D721Med (cell line): Measurements from ENCODE around the gene SAMD4A.

Experiments used
- DNase-seq: peaks from one replicate; pipeline ENCODE4 v3.0.0; 2011; ENCODE audit warnings: low spot score; ENCODE audit not compliant: insufficient read length
- FAIRE-seq: peaks from 2 replicates; lab custom pipeline; 2011; peaks lifted over from hg19 to GRCh38; lab: Jason Lieb, UNC
- CTCF ChIP-seq: IDR thresholded peaks from 2 replicates; pipeline ENCODE4 v1.5.1; 2012; ENCODE audit warnings: mild to moderate bottlenecking, control low read depth; ENCODE audit not compliant: insufficient read depth; ENCODE audit errors: missing control alignments

The SAMD4A gene

DNA sequence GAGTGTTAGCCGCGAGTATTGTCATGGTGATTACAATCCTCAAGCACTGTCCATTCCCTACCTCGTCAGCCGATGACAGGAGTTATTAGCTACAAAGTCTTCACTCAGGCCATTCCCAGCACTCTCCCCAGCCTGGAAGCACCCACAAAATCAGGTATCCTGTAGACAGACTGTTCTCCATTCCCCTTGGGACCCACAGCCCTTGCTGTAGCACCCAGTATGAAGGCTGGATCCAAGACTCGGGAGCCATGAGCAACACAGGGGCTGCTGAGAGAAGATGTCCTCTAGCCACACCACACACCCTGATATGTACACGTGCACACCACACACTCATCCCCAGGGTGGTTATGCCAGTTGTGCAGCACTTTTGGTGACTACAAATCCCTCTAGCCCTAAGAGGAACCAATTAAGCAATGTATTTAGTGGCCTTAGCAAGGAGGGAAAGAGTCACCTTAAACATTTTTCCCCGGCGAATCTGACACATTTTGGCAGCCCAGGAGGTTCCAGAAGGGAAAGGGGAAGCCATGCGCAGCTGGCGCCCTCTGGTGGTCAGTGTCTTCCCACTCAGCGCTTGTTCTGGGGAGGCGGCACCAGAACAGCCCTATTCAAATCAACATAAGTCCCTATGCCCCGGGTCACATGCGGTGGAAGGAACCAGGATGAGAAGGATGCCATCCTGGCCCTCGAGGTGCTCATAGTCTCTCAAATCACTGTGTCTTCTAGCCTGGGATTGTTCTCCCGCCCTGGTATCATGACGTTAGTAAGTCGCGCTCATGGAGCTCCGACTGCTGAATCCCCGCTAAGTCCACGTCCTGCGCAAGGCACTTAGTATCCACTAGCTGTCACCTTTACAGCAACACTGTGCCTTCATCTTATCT, 238.8 kb downstream of the SAMD4A start:
- no peak for FAIRE-seq

DNA sequence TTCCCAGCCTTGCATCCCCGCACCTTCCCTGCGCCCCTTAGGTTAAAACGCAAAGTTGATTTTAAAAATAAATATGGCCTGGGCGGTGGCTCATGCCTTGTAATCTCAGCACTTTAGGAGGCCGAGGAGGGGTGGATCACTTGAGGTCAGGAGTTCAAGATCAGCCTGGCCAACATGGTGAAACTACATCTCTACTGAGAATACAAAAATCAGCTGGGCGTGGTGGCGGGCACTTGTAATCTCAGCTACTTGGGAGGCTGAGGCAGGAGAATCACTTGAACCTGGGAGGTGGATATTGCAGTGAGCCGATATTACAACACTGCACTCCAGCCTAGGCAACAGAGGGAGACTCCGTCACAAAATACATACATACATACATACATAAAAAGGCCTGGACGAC, 239.7 kb downstream of the SAMD4A start:
- no peak for DNase-seq
- TF ChIP-seq CTCF, result no peak
- FAIRE-seq, result no peak

More for the DNA sequence above, 238.8 kb downstream of the SAMD4A start:
- TF ChIP-seq CTCF, result peak; percentile 87
- DNase-seq, result peak; percentile 72

- DNase-seq, result no peak
- FAIRE-seq, result no peak
- no peak for TF ChIP-seq CTCF
Observed at GRCh38 chr14:54807428-54807827, 240.5 kb downstream of the SAMD4A start.

DNA sequence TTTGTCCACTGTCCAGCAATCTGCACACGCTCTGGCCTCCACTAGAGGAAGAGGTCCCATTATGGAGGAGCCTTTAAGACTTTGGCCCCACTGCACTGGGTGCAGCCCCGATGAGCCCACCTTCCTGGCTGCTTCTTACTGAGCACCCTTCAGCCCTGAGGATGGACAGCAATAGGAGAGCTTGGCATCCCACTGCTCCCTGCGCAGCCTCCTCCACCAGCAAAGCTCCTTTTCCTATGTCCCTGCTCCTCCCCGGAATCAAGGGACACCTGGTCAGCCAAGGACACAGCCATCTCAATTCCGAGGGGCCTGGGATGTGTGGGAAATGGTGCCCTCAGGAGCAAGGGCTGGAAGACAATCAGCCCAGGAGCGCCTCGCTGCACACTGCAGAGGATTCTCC, 241.0 kb downstream of the SAMD4A start:
- no peak for FAIRE-seq
- no peak for TF ChIP-seq CTCF
- no peak for DNase-seq

GRCh38 chr14:54808326-54809161, 241.6 kb downstream of the SAMD4A start:
- TF ChIP-seq CTCF, result no peak
- FAIRE-seq (no peak), DNase-seq (no peak)

DNA sequence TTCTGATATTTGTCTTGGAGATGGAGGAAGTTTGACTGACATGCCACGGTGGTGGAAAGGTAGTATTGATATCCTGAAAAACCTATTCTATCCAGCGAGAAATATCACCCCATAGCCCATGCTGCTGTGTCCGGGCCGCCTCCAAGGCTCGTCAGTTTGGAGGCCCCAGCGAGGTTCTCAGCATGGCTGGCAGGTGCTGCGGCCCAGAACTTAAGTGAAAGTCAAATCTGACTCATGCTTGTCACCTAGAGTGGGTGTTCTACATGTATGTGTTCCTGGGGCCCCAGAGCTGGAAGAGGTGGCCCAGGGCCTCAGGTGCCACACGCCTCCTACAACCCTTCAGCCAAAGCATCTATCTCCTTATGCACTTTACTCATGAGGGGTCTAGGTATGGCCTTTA, 242.8 kb downstream of the SAMD4A start:
- FAIRE-seq, result no peak
- DNase-seq, result no peak
- no peak for TF ChIP-seq CTCF

DNA sequence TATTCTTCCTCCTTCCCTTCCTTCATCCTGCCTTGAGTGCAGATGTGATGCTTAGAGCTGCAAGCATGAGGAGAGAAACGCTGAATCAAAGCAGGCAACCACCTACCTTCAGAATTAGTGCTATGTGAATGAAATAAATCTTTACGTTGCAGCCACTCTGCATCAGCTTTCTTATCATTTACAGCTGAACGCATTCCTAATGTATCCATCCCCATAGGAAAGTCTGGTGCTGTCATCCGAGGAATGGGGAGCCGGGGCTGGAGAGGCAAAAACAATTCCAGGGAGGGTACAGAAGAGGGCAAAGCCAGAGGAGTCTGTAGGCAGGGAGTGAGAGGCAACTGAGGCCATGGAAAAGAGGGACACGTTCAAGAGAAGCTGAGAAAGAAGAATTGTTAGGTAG, 245.7 kb downstream of the SAMD4A start:
- TF ChIP-seq CTCF, result no peak
- FAIRE-seq, result no peak

More for the DNA sequence above, 245.7 kb downstream of the SAMD4A start:
- DNase-seq, result no peak
